Stimulated activated CD8-positive, alpha-beta memory T cell treated with anti-CD3 and anti-CD28 coated beads, Interleukin-12 subunit alpha, Interleukin-12 subunit beta, amount 100 ng/mL, for 1 hour (primary cell): Measurements from ENCODE around the gene HIP1R.

Source experiments
- DNase-seq: peaks from one replicate; pipeline ENCODE4 v3.0.0-alpha.2; 2020; ENCODE audit warnings: low read depth

Gene HIP1R

GRCh38 chr12:122830517-122831214, 4.6 kb upstream of the HIP1R start:
- no peak for DNase-seq

- no peak for DNase-seq
Observed at GRCh38 chr12:122834104-122834920, 945 bp upstream of the HIP1R start.

- DNase-seq = no peak
Observed at GRCh38 chr12:122835750-122836026, 431 bp downstream of the HIP1R start.

- no peak for DNase-seq
Observed at GRCh38 chr12:122836027-122836921, 1.0 kb downstream of the HIP1R start.

- no peak for DNase-seq
Observed at GRCh38 chr12:122837306-122838265, 2.3 kb downstream of the HIP1R start.

- DNase-seq = no peak
Observed at GRCh38 chr12:122838841-122839240, 3.6 kb downstream of the HIP1R start.

- no peak for DNase-seq
Observed at GRCh38 chr12:122839907-122840554, 4.8 kb downstream of the HIP1R start.

GRCh38 chr12:122840580-122841513, 5.6 kb downstream of the HIP1R start:
- DNase-seq = no peak

- DNase-seq = no peak
Observed at GRCh38 chr12:122841544-122842321, 6.5 kb downstream of the HIP1R start.

- DNase-seq = no peak
Observed at GRCh38 chr12:122842505-122843405, 7.5 kb downstream of the HIP1R start.

- no peak for DNase-seq
Observed at GRCh38 chr12:122843455-122843854, 8.2 kb downstream of the HIP1R start.

GRCh38 chr12:122844366-122844971, 9.2 kb downstream of the HIP1R start:
- no peak for DNase-seq

GRCh38 chr12:122845041-122845864, 10.0 kb downstream of the HIP1R start:
- DNase-seq = no peak

GRCh38 chr12:122845865-122846621, 10.8 kb downstream of the HIP1R start:
- no peak for DNase-seq

- DNase-seq = no peak
Observed at GRCh38 chr12:122846622-122847515, 11.6 kb downstream of the HIP1R start.
